HepG2 (cell line): Measurements from ENCODE around the gene NRL.

Experiments
- EZH2 ChIP-seq: conservative IDR thresholded peaks from 2 replicates; pipeline ENCODE4 v1.6.1; 2012; ENCODE audit warnings: mild to moderate bottlenecking, low read depth, low read length, moderate library complexity
- GATAD2A ChIP-seq: IDR thresholded peaks from 2 replicates; pipeline ENCODE4 v1.6.1; 2016
- HBP1 ChIP-seq: IDR thresholded peaks from 2 replicates; pipeline ENCODE4 v1.6.1; 2016; ENCODE audit warnings: low read depth, control low read depth
- JUN ChIP-seq: sonication (generic); formaldehyde crosslinking; IDR thresholded peaks from 2 replicates; pipeline ENCODE4 v1.4.0; 2020; ENCODE audit warnings: mild to moderate bottlenecking, missing genetic modification reagents
- MBNL3 ChIP-seq: fragments of 250-450 bp; sonication (Bioruptor Pico); conservative IDR thresholded peaks from 2 replicates; pipeline ENCODE4 v1.8.0; 2022; ENCODE audit warnings: mild to moderate bottlenecking, inconsistent platforms
- POLR2AphosphoS5 ChIP-seq: IDR thresholded peaks from 2 replicates; pipeline ENCODE4 v1.6.1; 2012; ENCODE audit warnings: low read depth, low read length
- SAP130 ChIP-seq: IDR thresholded peaks from 2 replicates; pipeline ENCODE4 v1.6.1; 2016; ENCODE audit warnings: low read depth
- TCF12 ChIP-seq, 2 experiments: fragments of 450-650 bp in 1 of 2; sonication (generic) in 1 of 2; formaldehyde crosslinking in 1 of 2; IDR thresholded peaks; 2 replicates each; pipeline versions ENCODE4 v1.6.1 to v1.8.0; 2017 to 2022; ENCODE audit warnings: antibody characterized with exemption in 1 of 2, mild to moderate bottlenecking in 1 of 2, missing genetic modification reagents in 1 of 2, moderate library complexity in 1 of 2
- ZNF121 ChIP-seq: sonication (generic); formaldehyde crosslinking; IDR thresholded peaks from 2 replicates; pipeline ENCODE4 v1.5.0; 2020; ENCODE audit warnings: mild to moderate bottlenecking, missing genetic modification reagents
- ZNF639 ChIP-seq: conservative IDR thresholded peaks from 2 replicates; pipeline ENCODE4 v1.6.1; 2018; ENCODE audit warnings: missing genetic modification reagents
- TF ChIP-seq, protein P1 (sequence below), 2 experiments: IDR thresholded peaks; 2 replicates each; pipeline ENCODE4 v1.6.1; 2011 to 2012; ENCODE audit warnings: low read length in 2 of 2, borderline replicate concordance in 1 of 2, low read depth in 1 of 2, mild to moderate bottlenecking in 1 of 2, moderate library complexity in 1 of 2

- TF ChIP-seq GATAD2A (no peak), HBP1 (CRISPR knock-in tag) (no peak), POLR2AphosphoS5 (no peak), TCF12 (IDR thresholded peaks at IDR 0.05) (no peak), TCF12 (CRISPR knock-in tag; IDR thresholded peaks at IDR 0.05) (no peak), SAP130 (CRISPR knock-in tag) (no peak), MBNL3 (CRISPR knock-in tag) (no peak), ZNF639 (CRISPR knock-in tag) (no peak), EZH2 (no peak), JUN (no peak), ZNF121 (CRISPR knock-in tag) (no peak)
- TF ChIP-seq, protein P1, sequence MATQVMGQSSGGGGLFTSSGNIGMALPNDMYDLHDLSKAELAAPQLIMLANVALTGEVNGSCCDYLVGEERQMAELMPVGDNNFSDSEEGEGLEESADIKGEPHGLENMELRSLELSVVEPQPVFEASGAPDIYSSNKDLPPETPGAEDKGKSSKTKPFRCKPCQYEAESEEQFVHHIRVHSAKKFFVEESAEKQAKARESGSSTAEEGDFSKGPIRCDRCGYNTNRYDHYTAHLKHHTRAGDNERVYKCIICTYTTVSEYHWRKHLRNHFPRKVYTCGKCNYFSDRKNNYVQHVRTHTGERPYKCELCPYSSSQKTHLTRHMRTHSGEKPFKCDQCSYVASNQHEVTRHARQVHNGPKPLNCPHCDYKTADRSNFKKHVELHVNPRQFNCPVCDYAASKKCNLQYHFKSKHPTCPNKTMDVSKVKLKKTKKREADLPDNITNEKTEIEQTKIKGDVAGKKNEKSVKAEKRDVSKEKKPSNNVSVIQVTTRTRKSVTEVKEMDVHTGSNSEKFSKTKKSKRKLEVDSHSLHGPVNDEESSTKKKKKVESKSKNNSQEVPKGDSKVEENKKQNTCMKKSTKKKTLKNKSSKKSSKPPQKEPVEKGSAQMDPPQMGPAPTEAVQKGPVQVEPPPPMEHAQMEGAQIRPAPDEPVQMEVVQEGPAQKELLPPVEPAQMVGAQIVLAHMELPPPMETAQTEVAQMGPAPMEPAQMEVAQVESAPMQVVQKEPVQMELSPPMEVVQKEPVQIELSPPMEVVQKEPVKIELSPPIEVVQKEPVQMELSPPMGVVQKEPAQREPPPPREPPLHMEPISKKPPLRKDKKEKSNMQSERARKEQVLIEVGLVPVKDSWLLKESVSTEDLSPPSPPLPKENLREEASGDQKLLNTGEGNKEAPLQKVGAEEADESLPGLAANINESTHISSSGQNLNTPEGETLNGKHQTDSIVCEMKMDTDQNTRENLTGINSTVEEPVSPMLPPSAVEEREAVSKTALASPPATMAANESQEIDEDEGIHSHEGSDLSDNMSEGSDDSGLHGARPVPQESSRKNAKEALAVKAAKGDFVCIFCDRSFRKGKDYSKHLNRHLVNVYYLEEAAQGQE (IDR thresholded peaks at IDR 0.05; ENCODE audit: borderline replicate concordance in 1 of 2, low read depth in 1 of 2, low read length in 2 of 2), result no peak
These were observed 35.8 kb upstream of the NRL start for GRCh38 chr14:24150567-24150966.
